NCI-H2171 treated with DMSO at 0.1 percent for 48 hours (cell line): ENCODE results near the gene GNAL.
A peak's percentile ranks its signal among the peaks of the same experiment; 100 is the strongest.
"Not testable (repeated sequence)": the region's sequence is repeated elsewhere in the genome, so short reads cannot be mapped to it uniquely, and the experiment has no call there.

ENCODE experiments used
- DNase-seq: peaks from one replicate; lab custom pipeline; 2025; lab: John Stamatoyannopoulos, UW

GNAL gene

DNA sequence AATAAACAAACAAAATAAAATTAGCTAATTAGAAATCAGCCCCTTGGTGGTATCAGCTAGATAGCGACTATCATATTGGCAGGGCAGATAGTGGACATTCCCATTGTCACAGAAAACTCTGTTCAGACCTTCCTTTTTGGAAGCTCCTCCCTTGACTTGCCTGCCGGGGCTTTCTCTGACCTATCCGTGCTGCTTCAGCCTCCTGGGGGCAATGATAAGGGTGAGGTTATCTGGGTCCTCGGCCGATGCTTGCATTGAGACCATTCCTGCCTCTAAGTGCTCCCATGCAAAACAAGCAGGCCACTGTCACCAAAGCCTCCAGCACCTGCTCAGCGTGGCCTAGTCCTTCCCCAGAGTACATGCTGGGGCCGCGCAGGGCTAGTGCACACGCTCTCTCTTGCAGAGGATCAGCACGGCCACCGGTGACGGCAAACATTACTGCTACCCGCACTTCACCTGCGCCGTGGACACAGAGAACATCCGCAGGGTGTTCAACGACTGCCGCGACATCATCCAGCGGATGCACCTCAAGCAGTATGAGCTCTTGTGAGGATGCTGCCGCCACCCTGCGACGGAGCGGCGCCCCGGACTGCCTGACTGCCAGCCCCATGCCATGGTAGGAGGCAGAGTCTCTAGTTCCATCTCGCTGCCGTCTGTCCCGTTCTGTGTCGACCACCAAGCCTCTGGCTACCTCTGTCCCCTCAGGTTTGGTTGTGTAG, 191.7 kb downstream of the GNAL start:
- no peak for DNase-seq

DNA sequence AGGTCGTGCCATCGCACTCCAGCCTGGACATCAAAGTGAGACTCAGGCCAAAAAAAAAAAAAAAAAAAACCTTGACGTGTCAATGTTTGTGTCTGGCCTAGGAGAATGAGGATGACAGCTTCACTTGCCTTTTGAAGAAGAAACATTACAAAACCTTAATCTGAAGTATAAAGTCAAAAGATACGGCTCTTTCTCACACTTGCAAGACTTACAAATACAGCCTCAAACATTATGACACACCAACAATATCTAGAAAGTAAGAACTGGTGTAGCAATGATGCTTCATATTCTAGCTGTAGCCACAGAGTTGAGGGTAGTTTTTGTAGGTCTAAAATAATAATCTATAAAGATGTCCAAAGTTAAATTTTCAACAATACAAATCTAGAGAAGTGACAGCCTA, 193.6 kb downstream of the GNAL start:
- no peak for DNase-seq

DNA sequence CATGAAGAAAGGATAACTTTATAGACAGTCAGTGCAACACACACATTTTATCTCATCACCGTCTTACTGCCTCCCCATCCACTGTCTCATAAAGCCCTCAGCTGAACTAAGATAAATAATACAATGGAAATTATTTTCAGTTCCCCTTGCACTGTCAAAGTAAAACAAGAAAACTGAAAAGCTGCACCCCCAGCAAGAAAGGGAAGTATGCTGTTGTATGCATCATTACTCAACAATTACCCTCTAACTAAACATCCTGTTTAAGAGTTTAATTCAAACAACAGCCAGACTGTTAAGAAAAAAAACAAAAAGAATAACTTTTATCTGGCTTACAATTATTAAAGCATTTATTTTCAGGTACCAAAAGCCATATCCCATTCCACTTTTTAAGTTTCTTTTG, 194.1 kb downstream of the GNAL start:
- DNase-seq: no peak

DNA sequence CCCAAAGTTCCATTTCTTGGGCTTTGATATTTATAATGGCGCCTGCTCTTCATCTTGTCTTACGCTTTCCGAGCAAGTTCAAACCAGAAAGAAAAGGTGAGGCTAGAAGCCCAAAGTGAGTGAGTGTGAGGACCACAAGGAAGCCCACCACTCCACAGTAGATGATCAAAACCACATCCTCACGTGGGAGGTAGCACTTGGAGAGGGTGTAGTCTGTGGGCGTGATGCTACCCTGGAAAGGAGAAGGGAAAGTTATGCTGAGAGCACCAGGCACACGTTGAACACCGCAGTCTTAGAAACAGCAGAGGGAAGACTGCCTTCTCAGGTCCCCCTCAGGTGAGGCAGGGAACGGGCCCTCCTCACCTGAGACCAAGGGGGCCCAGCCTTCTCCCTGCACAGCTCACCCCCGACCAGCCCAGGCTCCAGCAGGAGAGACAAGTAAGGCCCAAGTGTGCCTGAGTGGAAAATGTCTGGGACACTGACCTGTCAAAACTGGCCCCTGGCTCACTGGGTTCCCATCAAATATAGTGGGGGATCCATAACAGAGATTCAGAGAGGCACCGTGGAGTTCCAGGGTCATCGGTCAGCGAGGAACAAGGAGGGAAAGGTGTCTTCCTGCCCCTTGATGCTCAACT, 195.4 kb downstream of the GNAL start:
- no peak for DNase-seq

DNA sequence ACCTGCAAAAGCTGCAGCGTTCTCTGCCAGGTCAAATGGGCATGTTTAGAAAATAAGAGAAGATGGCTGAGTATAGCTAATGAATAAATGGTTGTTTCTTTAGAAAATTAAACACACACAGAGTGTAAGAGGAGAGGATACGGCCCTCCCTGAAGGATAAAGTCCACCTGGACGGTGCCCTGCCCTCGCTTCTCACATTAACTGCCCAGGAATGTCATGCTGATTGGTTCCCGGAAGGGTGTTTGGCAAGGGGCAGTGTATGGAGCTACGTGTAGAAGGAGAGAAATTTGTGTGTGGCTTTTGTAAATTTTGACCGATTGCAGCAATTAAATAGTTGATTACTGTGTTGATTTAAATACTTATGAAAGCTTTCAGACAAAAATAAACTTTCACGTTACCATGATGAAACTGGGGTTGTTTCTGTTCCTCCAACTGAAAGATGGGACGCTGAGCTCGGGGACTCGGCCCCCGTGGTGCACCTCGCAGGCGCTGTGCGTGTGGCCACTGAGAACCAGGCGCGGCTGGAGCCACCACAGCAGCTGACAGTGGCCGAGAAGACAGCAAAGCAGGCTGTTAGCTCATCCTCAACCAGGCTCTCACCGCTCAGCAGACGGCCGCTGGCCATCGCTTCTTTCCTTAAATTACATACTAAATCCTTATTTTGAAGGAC, 196.3 kb downstream of the GNAL start:
- no peak for DNase-seq

DNA sequence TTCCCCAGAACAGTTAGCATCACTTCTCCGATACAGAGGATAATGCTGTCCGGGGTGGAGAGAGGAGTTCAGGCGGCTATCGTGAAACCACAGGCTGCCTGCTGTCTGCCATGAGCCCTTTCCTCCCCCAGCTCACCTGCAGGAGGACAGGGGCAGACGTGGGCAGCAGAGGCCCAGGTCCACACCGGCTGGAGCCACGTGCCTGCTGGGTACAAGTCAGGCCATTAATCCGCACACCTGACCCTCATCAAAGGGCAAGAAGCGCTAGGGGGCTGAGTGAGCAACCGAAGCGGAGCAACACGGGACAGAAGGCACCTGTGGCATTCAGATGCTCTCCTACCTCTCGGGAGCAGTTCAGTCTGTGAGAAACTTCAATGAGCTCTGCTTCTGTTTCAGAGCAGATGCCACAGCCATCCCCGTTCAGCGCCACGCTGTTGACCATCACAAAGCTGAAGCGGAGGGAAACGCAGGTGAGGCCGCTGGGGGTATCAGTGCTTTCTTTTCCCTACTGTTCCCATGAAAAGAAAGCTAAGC, 197.6 kb downstream of the GNAL start:
- DNase-seq: no peak

DNA sequence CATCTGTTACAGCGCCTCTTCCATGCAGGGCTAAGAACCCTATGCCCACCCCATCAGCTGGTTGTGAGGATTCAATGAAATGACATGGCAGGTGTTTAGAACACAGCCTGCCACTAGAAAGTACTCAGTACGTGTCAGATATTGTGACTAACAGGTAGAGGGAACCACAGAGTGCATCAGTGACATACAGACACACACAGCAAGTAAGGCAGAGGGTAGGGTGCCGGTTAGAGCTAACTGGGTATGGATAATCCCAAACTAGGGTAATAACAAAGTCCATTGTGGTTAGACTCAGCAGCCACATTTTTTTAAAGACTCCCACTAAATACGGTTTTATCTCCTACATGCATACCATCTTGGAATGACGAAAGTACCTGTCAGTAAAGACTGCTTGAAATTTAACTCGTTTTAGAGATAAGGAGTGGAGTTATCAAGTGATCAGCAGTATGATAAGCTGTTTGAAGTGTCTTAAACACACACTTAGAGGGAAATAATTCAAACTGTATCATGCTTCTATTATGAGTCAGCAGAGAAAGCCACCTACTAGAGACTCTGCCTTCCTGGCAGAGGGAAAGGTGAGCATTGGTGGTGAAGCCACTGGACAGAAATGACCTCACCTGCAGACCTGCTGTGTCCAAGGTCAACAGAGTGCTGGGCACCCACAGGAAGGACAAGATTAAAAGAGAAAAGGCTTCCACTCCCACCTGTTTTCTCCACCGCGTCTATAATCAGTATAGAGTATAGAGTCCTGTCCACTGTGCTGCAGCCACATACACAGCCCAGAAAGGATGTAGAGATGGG, 198.5 kb downstream of the GNAL start:
- no peak for DNase-seq

DNA sequence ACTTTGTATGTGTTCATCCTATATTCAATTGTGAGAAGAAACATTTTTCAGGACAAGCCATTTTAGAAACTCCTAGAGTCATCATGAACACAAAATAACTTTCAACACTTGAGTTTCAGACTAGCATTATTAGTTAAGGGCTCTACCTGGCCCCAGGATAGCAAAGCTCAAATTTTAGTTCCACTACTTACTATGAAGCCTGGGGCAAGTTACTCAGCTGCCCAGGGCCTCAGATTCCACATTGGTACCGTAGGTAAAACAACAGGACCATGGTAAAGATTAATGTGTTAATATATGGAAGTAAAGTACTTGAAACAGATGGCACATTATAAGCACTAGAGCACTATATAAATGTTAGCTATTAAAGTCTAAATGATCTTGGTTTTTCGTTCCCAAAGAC, 199.7 kb downstream of the GNAL start:
- no peak for DNase-seq

DNA sequence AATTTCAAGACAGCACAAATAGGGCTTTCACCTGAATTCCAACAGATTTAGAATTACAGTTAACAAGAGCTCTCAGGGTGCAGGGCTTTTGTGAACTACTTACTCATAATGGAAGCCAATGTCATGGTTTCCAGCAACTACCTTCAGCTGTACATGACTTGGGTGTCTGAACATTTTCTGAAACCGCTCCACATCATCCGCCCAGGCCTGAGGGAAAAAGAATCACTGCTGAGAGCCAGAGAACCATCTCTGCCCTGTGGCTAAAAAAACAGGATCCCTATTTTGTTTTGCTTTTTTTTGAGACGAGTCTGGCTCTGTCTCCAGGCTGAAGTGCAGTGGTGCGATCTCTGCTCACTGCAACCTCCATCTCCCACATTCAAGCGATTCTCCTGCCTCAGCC, 200.2 kb downstream of the GNAL start:
- no peak for DNase-seq

DNA sequence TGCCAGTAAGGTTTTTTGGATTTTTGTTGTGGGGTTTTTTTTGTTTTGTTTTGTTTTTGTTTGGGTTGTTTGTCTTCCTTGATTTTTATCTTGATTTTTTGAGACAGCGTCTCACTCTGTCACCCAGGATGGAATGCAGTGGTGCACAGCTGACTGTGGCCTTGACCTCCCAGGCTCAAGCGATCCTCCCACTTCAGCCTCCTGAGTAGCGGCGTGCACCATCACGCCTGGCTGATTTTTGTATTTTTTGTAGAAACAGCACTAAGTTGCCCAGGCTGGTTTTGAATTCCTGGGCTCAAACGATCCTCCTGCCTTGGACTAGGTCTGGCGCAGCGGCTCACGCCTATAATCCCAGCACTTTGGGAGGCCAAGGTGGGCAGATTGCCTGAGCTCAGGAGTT, 202.7 kb downstream of the GNAL start:
- DNase-seq: no peak

DNA sequence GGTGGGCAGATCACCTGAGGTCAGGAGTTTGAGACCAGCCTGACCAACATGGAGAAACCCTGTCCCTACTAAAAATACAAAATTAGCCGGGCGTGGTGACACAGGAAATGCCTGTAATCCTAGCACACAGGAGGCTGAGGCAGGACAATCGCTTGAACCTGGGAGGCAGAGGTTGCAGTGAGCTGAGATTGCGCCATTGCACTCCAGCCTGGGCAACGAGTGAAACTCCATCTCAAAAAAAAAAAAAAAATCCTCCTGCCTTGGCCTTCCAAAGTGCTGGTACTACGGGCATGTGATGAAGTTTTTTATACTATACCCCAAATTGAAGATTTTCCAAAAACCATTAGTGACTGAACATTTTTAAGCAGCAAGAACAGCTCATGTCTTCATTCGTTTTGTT, 203.4 kb downstream of the GNAL start:
- DNase-seq: not testable (repeated sequence)

DNA sequence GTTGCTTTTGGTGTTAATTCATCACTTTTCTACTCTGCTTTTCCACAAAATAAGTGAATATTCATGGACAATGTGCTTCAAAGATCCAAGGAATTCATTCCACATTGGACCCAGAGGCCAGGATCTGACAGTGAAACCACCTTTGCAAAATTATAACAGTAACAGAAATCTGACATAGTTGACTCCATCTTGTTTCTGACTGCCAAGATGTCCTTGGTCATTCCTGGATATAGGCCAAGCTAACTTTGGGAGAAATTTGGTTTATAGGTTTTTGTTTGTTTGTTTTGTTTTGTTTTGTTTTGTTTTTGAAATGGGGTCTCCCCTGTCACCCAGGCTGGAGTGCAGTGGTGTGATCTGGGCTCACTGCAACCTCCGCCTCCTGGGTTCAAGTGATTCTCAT, 208.7 kb downstream of the GNAL start:
- no peak for DNase-seq

DNA sequence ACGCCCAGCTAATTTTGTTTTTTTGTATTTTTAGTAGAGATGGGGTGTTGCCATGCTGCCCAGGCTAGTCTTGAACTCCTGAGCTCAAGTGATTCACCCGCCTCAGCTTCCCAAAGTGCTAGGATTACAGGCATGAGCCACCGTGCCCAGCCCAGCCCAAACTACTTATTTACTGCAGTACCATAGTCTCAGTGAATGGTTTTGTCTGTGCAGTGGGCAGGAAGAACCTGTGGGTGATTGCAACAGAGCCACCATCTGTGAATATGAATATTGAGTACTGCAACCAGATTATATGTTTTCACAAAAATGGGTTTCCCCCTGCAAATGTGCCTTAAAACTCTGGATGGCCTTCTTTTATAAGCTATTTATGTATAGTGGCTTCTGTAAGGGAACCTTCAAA, 210.0 kb downstream of the GNAL start:
- no peak for DNase-seq

DNA sequence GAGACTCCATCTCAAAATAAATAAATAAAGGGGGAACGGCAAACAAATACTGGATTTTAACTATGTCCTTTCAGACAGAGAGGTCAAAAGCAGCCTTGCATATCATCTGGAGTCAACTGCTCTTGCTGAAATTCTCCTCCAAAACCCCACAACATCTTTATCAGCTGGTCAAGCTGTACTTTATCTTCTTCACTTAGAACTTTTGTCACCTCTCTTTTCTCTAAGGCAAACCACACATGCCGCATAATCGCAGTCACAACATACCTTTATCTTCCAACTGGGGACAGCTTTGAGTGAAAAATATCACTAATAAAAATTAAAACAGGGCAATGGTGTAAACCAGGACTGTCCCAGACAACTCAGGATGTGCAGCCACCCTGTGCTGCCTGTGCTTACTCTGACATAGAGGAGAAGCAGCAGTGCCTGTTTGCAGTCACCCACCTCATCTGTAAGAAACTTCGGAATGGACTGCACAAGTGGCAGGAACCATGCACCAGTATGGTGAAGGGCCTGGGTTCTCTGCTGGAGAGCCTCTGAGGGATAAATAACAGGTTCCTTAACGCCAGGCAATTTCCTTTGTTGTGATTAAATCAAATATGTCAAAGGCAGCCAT, 212.9 kb downstream of the GNAL start:
- DNase-seq: no peak

DNA sequence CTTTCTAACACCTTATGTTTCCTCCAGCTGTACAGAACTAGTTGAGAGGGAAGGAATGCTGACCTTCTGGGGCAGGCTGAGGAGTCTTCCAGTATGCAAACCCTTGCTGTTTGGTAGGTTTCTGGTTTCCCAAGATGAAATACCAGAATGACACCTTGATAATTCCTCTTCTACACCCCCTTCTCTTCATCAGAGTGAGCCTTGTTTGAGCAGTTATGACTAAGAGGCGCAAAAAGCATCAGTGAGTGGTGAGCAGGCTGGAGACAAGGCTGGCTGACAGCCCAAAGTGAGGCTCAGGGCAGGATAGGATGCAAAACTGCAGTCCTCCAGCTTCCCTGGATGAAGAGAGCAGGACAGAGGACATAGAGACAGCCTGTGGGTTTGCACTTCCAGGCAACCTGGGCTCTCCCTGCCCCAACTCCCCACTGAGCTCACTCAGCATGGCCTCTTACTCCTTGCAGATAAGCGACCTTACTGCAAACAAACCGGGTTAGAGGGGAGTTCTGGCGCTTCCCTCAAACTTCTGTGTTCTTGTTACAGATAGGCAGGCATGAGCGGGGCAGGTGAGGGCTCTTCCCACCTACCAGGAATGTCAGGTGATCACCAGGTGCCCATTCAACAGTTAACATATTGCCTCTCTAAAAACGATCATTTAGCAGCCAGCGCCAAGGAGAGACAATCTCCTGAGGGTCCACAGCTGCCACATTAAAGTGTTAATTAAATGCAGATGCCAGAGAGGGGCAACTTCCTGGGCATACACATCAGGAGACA, 213.6 kb downstream of the GNAL start:
- no peak for DNase-seq

DNA sequence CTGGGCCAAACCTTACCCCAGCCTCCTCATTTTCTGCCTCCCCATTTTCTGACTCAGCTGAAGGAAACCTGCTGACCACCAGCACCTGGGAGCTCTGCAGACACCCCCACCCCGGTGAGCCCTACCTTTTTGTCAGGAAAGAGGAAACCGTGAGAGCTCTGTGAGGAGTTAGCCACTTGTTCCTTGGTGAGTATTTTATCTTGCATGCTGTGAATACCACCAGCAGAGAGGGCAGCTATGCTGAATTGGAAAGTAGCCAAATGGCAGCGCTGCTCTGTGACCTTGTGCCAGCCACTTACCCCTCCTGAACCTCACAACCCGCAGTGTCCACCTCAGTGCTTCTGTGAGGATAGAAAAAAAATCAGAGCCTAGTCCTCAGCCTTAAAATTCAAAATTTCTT, 216.5 kb downstream of the GNAL start:
- no peak for DNase-seq

DNA sequence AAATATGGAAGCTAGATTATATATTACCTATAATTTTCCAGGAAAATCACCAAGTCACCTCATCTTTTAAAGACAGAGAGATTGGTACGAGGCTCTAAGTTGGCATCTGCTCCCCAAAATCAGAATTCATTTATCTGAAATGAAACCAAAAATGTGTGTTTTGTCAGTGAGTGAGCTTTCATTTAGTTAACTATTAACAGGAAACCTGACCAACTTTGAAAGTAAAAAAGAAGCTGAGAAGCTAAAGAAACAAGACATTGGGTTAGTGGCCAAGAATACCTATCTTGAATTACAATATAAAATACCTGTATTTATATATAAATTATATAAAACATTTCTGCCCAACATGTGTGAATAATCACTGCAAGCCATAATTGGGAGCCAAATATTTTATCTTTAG, 217.1 kb downstream of the GNAL start:
- no peak for DNase-seq

DNA sequence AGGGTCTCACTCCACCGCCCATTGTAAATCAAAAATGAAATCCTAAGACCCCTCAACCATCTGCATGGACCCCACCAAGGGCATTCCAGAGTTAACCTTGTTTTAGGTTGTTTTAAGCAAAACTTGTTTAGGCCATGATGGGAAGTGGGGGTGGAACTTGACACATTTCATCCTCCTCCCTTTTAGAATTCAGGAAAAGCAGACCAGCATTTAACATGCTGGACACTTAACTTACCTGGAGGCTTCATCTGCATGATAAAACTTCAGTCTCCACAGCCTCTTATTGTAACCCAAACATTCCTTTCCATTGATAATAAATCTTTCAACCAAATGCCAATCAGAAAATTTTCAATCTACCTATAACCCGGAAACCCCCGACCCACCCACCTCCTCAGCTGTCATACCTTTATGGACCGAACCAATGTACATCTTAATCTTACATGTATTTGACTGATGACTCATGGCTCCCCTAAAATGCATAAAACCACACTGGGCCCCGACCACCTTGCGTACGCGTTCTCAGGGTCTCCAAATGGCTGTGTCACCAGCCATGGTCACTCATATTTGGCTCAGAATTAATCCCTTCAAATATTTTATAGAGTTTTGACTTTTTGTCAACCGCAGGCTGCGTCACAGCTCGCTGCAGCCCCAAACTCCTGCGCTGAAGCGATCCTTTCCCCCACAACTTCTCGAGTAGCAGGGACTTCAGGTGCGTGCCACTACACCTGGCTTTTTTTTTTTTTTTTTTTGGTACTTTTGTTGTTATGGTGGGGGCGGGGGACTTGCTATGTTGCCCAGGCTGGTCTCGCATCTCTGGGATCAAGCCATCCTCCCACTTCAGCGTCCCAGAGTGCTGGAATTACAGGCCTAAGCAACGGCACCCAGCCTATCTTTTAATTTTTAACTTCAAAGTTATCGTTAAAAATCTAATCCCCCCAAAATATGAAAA, 218.1 kb downstream of the GNAL start:
- no peak for DNase-seq

DNA sequence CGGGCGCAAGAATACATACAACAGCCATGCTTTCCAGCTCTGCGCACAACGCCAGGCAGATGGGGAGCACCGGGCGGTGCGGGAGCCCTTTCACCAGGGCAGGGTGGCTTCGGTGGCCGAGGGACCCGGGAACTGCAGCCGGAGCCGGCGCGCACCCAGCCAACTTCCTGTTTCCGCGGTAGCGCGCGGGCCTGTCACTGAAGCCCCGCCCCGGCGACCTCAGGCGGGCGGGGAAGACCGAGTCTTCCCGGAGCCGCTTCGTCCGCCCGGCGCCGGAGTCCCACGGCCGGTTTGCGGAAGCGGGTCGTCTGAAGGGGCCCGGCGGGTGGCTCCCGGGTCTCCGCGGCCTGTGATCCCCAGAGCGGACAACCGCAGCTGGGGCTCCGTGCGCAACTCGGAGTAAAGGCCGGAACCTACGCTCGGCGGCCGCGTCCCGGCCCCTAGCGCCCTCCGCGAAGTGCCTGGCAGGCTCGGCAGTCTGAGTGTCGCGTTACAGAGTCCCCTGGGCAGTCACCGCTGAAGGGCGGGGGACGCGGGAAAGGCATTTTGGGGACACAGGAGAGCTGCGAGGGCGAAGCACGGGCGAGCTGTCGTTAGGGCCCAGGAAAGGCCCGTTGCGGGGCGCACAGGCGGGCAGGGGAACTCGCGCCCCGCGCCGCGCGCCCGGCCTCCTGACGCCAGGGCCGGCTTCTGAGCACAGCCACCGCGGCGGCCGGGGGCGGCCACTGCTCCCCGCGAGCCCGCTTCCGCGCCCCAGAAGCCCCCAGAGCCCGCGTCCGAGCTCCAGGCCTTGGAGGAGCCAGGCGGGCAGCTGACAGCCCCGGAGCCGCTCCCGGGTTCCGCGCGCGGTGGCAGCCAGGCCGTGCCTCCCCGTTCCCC, 219.4 kb downstream of the GNAL start, which contains the start of gene MPPE1:
TSS of gene MPPE1 (minus strand) at position 136 of the 879 bp plus-strand sequence. CDS start 11,053 bp downstream, outside the sequence.
- peak; percentile 91 for DNase-seq
